ENCODE results near the gene ZNF732. TPM values are rescaled to one million over a fixed set of nuclear protein-coding genes. Genes with fewer than 3 reads are reported as not detected.

The ZNF732 gene
- total and polyA plus RNA-seq, 2 donors (not counting 1 experiment from before 2014, with no cell fraction given), result 0.33 TPM; not detected in 1

DNA sequence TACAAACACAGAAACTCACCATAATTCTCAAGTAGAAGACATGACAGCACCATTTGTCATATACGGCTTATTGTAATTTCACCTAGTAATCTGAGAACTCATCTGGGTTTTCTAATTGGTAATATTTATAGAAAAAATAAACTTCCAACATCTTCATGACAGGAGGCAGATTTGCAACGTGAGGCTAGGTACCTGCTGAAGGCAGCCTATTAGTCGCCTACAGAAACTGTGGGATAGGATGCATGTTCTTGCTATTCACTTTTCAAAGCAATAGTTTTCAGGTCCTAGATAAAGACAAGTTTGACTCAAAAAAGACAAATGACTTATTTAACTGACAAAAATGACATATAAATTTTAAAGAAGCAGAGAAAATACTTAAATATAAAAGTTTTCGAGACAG lies 2.9 kb downstream of the ZNF732 start:
- DNase-seq (ENCODE audit: low read depth in 2 of 2), result no peak
- no peak overlapping the region for H3K9ac ChIP-seq (ENCODE audit: insufficient read depth, low read length)
- H3K4me3 ChIP-seq (replicated peaks in 1 of 4; ENCODE audit: control extremely low read depth in 1 of 4, insufficient read depth in 1 of 4, low read depth in 3 of 4, low read length in 4 of 4), result no peak overlapping the region
- no peak for TF ChIP-seq EZH2 (IDR thresholded peaks at IDR 0.05; ENCODE audit: low read length, missing control alignments)
- TF ChIP-seq, protein P1, sequence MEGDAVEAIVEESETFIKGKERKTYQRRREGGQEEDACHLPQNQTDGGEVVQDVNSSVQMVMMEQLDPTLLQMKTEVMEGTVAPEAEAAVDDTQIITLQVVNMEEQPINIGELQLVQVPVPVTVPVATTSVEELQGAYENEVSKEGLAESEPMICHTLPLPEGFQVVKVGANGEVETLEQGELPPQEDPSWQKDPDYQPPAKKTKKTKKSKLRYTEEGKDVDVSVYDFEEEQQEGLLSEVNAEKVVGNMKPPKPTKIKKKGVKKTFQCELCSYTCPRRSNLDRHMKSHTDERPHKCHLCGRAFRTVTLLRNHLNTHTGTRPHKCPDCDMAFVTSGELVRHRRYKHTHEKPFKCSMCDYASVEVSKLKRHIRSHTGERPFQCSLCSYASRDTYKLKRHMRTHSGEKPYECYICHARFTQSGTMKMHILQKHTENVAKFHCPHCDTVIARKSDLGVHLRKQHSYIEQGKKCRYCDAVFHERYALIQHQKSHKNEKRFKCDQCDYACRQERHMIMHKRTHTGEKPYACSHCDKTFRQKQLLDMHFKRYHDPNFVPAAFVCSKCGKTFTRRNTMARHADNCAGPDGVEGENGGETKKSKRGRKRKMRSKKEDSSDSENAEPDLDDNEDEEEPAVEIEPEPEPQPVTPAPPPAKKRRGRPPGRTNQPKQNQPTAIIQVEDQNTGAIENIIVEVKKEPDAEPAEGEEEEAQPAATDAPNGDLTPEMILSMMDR (conservative IDR thresholded peaks at IDR 0.05 in 1 of 2, IDR thresholded peaks at IDR 0.05 in 1 of 2; ENCODE audit: low read depth in 1 of 2, low read length in 2 of 2), result no peak
- no peak overlapping the region for H3K4me2 ChIP-seq (ENCODE audit: extremely low read depth, insufficient read depth, low read length)
- no peaks in the 10 kb centered on the region for H3K4me1 ChIP-seq (ENCODE audit: control insufficient read depth, extremely low read depth, insufficient read depth, low read length)
- H4K20me1 ChIP-seq (ENCODE audit: control insufficient read depth, extremely low read depth, insufficient read depth, low read length), result no peaks in the 10 kb centered on the region
- H2AFZ ChIP-seq (ENCODE audit: low read length), result no peak overlapping the region
- no peaks in the 10 kb centered on the region for H3K9me3 ChIP-seq (ENCODE audit: control insufficient read depth, insufficient read depth, low read depth, low read length)
- H3K79me2 ChIP-seq (ENCODE audit: control insufficient read depth, insufficient read depth, low read length), result no peaks in the 10 kb centered on the region
- H3K36me3 ChIP-seq (ENCODE audit: control insufficient read depth, insufficient read depth, low read length), result no peaks in the 10 kb centered on the region
- H3K27ac ChIP-seq (ENCODE audit: insufficient read depth, low read length), result no peak overlapping the region
- no peaks in the 10 kb centered on the region for H3K27me3 ChIP-seq (ENCODE audit: control insufficient read depth, insufficient read depth, low read length)

DNA sequence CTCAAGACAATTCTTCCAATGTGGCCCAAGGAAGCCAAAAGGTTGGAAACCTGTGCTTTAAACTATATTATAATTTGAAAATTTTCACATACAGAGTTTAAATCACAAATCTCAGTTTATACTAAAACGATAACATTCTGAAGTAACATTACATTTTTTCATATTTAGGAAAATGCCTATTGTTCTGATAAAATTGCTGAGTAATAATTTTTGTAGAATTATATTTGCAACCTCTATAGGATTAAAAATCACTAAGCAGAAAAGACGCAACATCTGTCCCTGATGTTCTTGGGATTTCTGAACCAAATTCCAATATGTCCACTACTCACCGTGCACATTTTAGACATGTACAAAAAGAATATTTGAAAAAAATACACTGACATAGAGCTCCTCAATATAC lies 10.5 kb downstream of the ZNF732 start:
- Histone ChIP-seq H3K79me2 (ENCODE audit: control insufficient read depth, insufficient read depth, low read length) (no peaks in the 10 kb centered on the region), H3K9ac (ENCODE audit: insufficient read depth, low read length) (no peak overlapping the region), H3K4me1 (ENCODE audit: control insufficient read depth, extremely low read depth, insufficient read depth, low read length) (no peaks in the 10 kb centered on the region), H3K4me3 (replicated peaks in 1 of 4; ENCODE audit: control extremely low read depth in 1 of 4, insufficient read depth in 1 of 4, low read depth in 3 of 4, low read length in 4 of 4) (no peak overlapping the region), H3K4me2 (ENCODE audit: extremely low read depth, insufficient read depth, low read length) (no peak overlapping the region), H3K27me3 (ENCODE audit: control insufficient read depth, insufficient read depth, low read length) (no peaks in the 10 kb centered on the region), H3K27ac (ENCODE audit: insufficient read depth, low read length) (no peak overlapping the region), H4K20me1 (ENCODE audit: control insufficient read depth, extremely low read depth, insufficient read depth, low read length) (no peaks in the 10 kb centered on the region), H3K36me3 (ENCODE audit: control insufficient read depth, insufficient read depth, low read length) (no peaks in the 10 kb centered on the region), H3K9me3 (ENCODE audit: control insufficient read depth, insufficient read depth, low read depth, low read length) (no peaks in the 10 kb centered on the region), H2AFZ (ENCODE audit: low read length) (no peak overlapping the region)
- no peak for TF ChIP-seq EZH2 (IDR thresholded peaks at IDR 0.05; ENCODE audit: low read length, missing control alignments)
- TF ChIP-seq, protein P1 (conservative IDR thresholded peaks at IDR 0.05 in 1 of 2, IDR thresholded peaks at IDR 0.05 in 1 of 2; ENCODE audit: low read depth in 1 of 2, low read length in 2 of 2), result no peak
- DNase-seq (ENCODE audit: low read depth in 2 of 2), result no peak

DNA sequence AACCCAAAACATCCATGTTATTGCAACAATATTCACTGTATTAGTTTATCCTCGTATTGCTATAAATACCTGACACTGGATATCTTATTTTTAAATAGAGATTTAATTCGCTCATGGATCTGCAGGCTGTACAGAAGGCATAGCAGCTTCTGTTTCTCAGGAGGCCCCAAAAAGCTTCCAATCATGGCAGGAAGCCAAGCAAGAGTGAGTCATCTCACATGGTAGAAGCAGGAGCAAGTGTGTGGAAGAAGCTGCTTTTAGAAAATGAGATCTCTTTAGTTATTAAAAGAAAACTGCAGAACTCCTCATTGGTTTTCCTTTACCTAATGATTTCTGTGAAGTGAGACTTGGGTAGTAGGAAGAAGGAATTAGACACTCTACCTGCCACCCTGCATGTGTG lies 16.4 kb downstream of the ZNF732 start:
- H3K36me3 ChIP-seq (ENCODE audit: control insufficient read depth, insufficient read depth, low read length), result no peaks in the 10 kb centered on the region

More for the DNA sequence above, 16.4 kb downstream of the ZNF732 start:
- H3K27ac ChIP-seq (ENCODE audit: insufficient read depth, low read length), result no peak overlapping the region
- H3K9me3 ChIP-seq (ENCODE audit: control insufficient read depth, insufficient read depth, low read depth, low read length), result no peaks in the 10 kb centered on the region
- no peak overlapping the region for H3K4me3 ChIP-seq (replicated peaks in 1 of 4; ENCODE audit: control extremely low read depth in 1 of 4, insufficient read depth in 1 of 4, low read depth in 3 of 4, low read length in 4 of 4)
- no peaks in the 10 kb centered on the region for H4K20me1 ChIP-seq (ENCODE audit: control insufficient read depth, extremely low read depth, insufficient read depth, low read length)
- no peak overlapping the region for H2AFZ ChIP-seq (ENCODE audit: low read length)
- no peak for TF ChIP-seq EZH2 (IDR thresholded peaks at IDR 0.05; ENCODE audit: low read length, missing control alignments)
- TF ChIP-seq, protein P1 (conservative IDR thresholded peaks at IDR 0.05 in 1 of 2, IDR thresholded peaks at IDR 0.05 in 1 of 2; ENCODE audit: low read depth in 1 of 2, low read length in 2 of 2), result no peak
- H3K4me2 ChIP-seq (ENCODE audit: extremely low read depth, insufficient read depth, low read length), result no peak overlapping the region
- no peaks in the 10 kb centered on the region for H3K4me1 ChIP-seq (ENCODE audit: control insufficient read depth, extremely low read depth, insufficient read depth, low read length)
- H3K79me2 ChIP-seq (ENCODE audit: control insufficient read depth, insufficient read depth, low read length), result no peaks in the 10 kb centered on the region
- DNase-seq (ENCODE audit: low read depth in 2 of 2), result peak; percentile 4 to 25
- no peak overlapping the region for H3K9ac ChIP-seq (ENCODE audit: insufficient read depth, low read length)
- H3K27me3 ChIP-seq (ENCODE audit: control insufficient read depth, insufficient read depth, low read length), result no peaks in the 10 kb centered on the region

All from fibroblast of lung (primary cell).